ENCODE data around the gene CA12. TPM values are rescaled to one million over a fixed set of nuclear protein-coding genes. Genes with fewer than 3 reads are reported as not detected.

The CA12 gene
- total and polyA plus RNA-seq, 2 of the 8 experiments (the other 6 are each of a cell fraction or from before 2014, with no cell fraction given): 4.7 to 4.9 TPM

DNA sequence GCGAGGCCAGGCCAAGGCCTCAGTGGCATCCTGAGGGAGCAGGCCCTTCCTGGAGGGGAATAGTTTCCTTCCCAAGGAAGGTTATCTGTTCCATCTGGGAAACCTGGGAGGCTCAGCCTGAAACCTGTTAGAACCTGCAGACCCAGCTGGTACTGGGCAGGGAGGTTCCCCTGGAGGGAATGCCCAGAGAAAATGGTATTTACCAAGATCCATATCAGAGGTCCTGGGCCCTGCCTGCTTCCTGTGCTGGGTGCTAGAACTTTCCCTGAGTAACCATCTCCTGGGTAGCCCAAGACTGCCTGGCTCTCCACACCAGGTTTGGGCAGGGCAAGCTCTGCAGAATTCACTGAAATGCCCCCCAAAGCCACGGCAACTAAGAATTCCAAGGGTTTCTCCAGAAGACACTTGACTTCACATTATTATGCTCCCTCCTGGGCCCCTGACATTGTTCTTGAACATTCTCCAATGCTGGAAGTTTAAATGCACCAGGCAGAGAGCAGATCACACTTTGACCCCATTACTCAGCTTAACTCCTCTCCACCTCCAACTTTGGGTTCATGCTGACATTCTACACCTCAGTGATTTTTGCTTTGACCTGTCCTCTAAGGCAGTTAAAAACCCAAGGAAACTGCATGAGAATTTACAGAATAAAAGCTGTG is 2.0 kb downstream of the CA12 start (continued):
- TF ChIP-seq, protein P1, sequence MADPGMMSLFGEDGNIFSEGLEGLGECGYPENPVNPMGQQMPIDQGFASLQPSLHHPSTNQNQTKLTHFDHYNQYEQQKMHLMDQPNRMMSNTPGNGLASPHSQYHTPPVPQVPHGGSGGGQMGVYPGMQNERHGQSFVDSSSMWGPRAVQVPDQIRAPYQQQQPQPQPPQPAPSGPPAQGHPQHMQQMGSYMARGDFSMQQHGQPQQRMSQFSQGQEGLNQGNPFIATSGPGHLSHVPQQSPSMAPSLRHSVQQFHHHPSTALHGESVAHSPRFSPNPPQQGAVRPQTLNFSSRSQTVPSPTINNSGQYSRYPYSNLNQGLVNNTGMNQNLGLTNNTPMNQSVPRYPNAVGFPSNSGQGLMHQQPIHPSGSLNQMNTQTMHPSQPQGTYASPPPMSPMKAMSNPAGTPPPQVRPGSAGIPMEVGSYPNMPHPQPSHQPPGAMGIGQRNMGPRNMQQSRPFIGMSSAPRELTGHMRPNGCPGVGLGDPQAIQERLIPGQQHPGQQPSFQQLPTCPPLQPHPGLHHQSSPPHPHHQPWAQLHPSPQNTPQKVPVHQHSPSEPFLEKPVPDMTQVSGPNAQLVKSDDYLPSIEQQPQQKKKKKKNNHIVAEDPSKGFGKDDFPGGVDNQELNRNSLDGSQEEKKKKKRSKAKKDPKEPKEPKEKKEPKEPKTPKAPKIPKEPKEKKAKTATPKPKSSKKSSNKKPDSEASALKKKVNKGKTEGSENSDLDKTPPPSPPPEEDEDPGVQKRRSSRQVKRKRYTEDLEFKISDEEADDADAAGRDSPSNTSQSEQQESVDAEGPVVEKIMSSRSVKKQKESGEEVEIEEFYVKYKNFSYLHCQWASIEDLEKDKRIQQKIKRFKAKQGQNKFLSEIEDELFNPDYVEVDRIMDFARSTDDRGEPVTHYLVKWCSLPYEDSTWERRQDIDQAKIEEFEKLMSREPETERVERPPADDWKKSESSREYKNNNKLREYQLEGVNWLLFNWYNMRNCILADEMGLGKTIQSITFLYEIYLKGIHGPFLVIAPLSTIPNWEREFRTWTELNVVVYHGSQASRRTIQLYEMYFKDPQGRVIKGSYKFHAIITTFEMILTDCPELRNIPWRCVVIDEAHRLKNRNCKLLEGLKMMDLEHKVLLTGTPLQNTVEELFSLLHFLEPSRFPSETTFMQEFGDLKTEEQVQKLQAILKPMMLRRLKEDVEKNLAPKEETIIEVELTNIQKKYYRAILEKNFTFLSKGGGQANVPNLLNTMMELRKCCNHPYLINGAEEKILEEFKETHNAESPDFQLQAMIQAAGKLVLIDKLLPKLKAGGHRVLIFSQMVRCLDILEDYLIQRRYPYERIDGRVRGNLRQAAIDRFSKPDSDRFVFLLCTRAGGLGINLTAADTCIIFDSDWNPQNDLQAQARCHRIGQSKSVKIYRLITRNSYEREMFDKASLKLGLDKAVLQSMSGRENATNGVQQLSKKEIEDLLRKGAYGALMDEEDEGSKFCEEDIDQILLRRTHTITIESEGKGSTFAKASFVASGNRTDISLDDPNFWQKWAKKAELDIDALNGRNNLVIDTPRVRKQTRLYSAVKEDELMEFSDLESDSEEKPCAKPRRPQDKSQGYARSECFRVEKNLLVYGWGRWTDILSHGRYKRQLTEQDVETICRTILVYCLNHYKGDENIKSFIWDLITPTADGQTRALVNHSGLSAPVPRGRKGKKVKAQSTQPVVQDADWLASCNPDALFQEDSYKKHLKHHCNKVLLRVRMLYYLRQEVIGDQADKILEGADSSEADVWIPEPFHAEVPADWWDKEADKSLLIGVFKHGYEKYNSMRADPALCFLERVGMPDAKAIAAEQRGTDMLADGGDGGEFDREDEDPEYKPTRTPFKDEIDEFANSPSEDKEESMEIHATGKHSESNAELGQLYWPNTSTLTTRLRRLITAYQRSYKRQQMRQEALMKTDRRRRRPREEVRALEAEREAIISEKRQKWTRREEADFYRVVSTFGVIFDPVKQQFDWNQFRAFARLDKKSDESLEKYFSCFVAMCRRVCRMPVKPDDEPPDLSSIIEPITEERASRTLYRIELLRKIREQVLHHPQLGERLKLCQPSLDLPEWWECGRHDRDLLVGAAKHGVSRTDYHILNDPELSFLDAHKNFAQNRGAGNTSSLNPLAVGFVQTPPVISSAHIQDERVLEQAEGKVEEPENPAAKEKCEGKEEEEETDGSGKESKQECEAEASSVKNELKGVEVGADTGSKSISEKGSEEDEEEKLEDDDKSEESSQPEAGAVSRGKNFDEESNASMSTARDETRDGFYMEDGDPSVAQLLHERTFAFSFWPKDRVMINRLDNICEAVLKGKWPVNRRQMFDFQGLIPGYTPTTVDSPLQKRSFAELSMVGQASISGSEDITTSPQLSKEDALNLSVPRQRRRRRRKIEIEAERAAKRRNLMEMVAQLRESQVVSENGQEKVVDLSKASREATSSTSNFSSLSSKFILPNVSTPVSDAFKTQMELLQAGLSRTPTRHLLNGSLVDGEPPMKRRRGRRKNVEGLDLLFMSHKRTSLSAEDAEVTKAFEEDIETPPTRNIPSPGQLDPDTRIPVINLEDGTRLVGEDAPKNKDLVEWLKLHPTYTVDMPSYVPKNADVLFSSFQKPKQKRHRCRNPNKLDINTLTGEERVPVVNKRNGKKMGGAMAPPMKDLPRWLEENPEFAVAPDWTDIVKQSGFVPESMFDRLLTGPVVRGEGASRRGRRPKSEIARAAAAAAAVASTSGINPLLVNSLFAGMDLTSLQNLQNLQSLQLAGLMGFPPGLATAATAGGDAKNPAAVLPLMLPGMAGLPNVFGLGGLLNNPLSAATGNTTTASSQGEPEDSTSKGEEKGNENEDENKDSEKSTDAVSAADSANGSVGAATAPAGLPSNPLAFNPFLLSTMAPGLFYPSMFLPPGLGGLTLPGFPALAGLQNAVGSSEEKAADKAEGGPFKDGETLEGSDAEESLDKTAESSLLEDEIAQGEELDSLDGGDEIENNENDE (IDR thresholded peaks at IDR 0.05; ENCODE audit: insufficient replicate concordance, low read length): no peak
- TF ChIP-seq MAFK (IDR thresholded peaks at IDR 0.05; ENCODE audit: low read depth, low read length): no peak
- TF ChIP-seq, protein P2, sequence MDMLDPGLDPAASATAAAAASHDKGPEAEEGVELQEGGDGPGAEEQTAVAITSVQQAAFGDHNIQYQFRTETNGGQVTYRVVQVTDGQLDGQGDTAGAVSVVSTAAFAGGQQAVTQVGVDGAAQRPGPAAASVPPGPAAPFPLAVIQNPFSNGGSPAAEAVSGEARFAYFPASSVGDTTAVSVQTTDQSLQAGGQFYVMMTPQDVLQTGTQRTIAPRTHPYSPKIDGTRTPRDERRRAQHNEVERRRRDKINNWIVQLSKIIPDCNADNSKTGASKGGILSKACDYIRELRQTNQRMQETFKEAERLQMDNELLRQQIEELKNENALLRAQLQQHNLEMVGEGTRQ (IDR thresholded peaks at IDR 0.05; ENCODE audit: low read length): no peak
- no peak for TF ChIP-seq SP4 (IDR thresholded peaks at IDR 0.05; ENCODE audit: low read length)
- TF ChIP-seq POLR2AphosphoS5 (IDR thresholded peaks at IDR 0.05; ENCODE audit: low read depth, low read length): no peak
- TF ChIP-seq CTBP2 (IDR thresholded peaks at IDR 0.05; ENCODE audit: borderline replicate concordance, insufficient read depth, insufficient read length, low read length): no peak
- TF ChIP-seq SP2 (IDR thresholded peaks at IDR 0.05; ENCODE audit: low read length): no peak
- no peak for TF ChIP-seq TEAD4 (IDR thresholded peaks at IDR 0.05; ENCODE audit: low read depth, low read length)
- TF ChIP-seq EGR1 (IDR thresholded peaks at IDR 0.05; ENCODE audit: borderline replicate concordance, low read depth, low read length): no peak
- TF ChIP-seq, protein P3, sequence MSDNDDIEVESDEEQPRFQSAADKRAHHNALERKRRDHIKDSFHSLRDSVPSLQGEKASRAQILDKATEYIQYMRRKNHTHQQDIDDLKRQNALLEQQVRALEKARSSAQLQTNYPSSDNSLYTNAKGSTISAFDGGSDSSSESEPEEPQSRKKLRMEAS (IDR thresholded peaks at IDR 0.05): no peak
